IMR-90 (cell line): ENCODE results near the gene NAA35. TPM values are rescaled to one million over a fixed set of nuclear protein-coding genes. Genes with fewer than 3 reads are reported as not detected.

Experiments
- ATAC-seq: fragments of 200-7000 bp; cut with Tn5 transposase; 2 replicates; pipeline ENCODE4 v1.9.1; 2020; ENCODE audit warnings: low read depth, mild to moderate bottlenecking, moderate library complexity
- BruUV-seq: library from RNA; stranded (reverse); fragments of 400-500 nt; replicated peaks from 2 replicates; lab custom pipeline; 2021; lab: Mats Ljungman, UMichigan
- CTCF ChIA-PET: fragments of 300-600 bp; formaldehyde crosslinking; extraction: SDS; loops from one replicate; lab custom pipeline; 2021; ENCODE audit warnings: antibody characterized with exemption; lab: Yijun Ruan, JAX
- POLR2A ChIA-PET: fragments of 300-600 bp; sonication (Branson Sonifier 250); formaldehyde crosslinking; loops from one replicate; lab custom pipeline; 2022; ENCODE audit warnings: antibody characterized with exemption; ENCODE audit not compliant: unreplicated experiment; lab: Charles Lee
- DNase-seq: peaks from one replicate; pipeline ENCODE4 v3.0.0; 2013
- H2AFZ ChIP-seq: replicated peaks from 2 replicates; pipeline ENCODE3; 2013; ENCODE audit warnings: low read length, mild to moderate bottlenecking; ENCODE audit not compliant: poor library complexity
- H2AK5ac ChIP-seq: 2 replicates; pipeline ENCODE4 v1.6.1; 2013; ENCODE audit warnings: low read depth, low read length, inconsistent platforms
- H2AK9ac ChIP-seq: replicated peaks from 2 replicates; pipeline ENCODE3; 2013; ENCODE audit warnings: mild to moderate bottlenecking, low read depth, low read length, moderate library complexity; ENCODE audit not compliant: poor library complexity
- H2BK120ac ChIP-seq: 2 replicates; pipeline ENCODE4 v1.6.1; 2013; ENCODE audit warnings: low read depth, low read length, inconsistent platforms
- H2BK15ac ChIP-seq: 3 replicates; pipeline ENCODE4 v1.6.1; 2013; ENCODE audit warnings: low read depth, low read length, inconsistent platforms
- H2BK20ac ChIP-seq: 2 replicates; pipeline ENCODE4 v1.6.1; 2013; ENCODE audit warnings: low read depth, mild to moderate bottlenecking, inconsistent platforms, low read length, moderate library complexity
- H2BK5ac ChIP-seq: 2 replicates; pipeline ENCODE4 v1.6.1; 2013; ENCODE audit warnings: mild to moderate bottlenecking, low read depth, low read length, inconsistent platforms; ENCODE audit not compliant: poor library complexity, severe bottlenecking
- H3K14ac ChIP-seq: replicated peaks from 2 replicates; pipeline ENCODE4 v1.6.1; 2013; ENCODE audit warnings: low read depth, low read length, inconsistent platforms
- H3K18ac ChIP-seq: 2 replicates; pipeline ENCODE4 v1.6.1; 2013; ENCODE audit warnings: low read depth, low read length, control low read depth
- H3K23ac ChIP-seq: 2 replicates; pipeline ENCODE4 v1.6.1; 2013; ENCODE audit warnings: low read depth, low read length, inconsistent platforms
- H3K27ac ChIP-seq: 2 replicates; pipeline ENCODE4 v1.5.1; 2013; ENCODE audit warnings: mild to moderate bottlenecking, control low read depth, low read length; ENCODE audit not compliant: insufficient read depth
- H3K27me3 ChIP-seq: 2 replicates; pipeline ENCODE4 v1.6.1; 2013; ENCODE audit warnings: low read length; ENCODE audit not compliant: control insufficient read depth, insufficient read depth
- H3K36me3 ChIP-seq: 2 replicates; pipeline ENCODE4 v1.6.1; 2013; ENCODE audit warnings: low read length, mixed read lengths; ENCODE audit not compliant: control insufficient read depth, insufficient read depth
- H3K4ac ChIP-seq: 2 replicates; pipeline ENCODE4 v1.6.1; 2013; ENCODE audit warnings: low read depth, low read length, inconsistent platforms
- H3K4me1 ChIP-seq: 2 replicates; pipeline ENCODE4 v1.6.1; 2013; ENCODE audit warnings: low read length, mixed read lengths; ENCODE audit not compliant: control insufficient read depth, insufficient read depth
- H3K4me2 ChIP-seq: 2 replicates; pipeline ENCODE4 v1.6.1; 2013; ENCODE audit warnings: low read depth, mild to moderate bottlenecking, control low read depth, low read length, moderate library complexity
- H3K4me3 ChIP-seq: 2 replicates; pipeline ENCODE4 v1.5.1; 2013; ENCODE audit warnings: low read depth, mild to moderate bottlenecking, control low read depth, low read length, moderate library complexity; ENCODE audit not compliant: insufficient read depth
- H3K56ac ChIP-seq: 2 replicates; pipeline ENCODE4 v1.6.1; 2013; ENCODE audit warnings: low read length, inconsistent platforms; ENCODE audit not compliant: insufficient read depth; ENCODE audit errors: extremely low read depth
- H3K79me1 ChIP-seq, 2 experiments: 2 replicates each; pipeline ENCODE4 v1.6.1; 2013; ENCODE audit warnings: low read length in 2 of 2, inconsistent platforms in 1 of 2, low read depth in 1 of 2
- H3K9ac ChIP-seq: 2 replicates; pipeline ENCODE4 v1.6.1; 2013; ENCODE audit warnings: low read depth, low read length, control low read depth
- H3K9me1 ChIP-seq: 2 replicates; pipeline ENCODE4 v1.6.1; 2013; ENCODE audit warnings: low read length, inconsistent platforms; ENCODE audit not compliant: insufficient read depth
- H3K9me3 ChIP-seq: 2 replicates; pipeline ENCODE4 v1.6.1; 2013; ENCODE audit warnings: low read length; ENCODE audit not compliant: control insufficient read depth, insufficient read depth
- H4K20me1 ChIP-seq: 2 replicates; pipeline ENCODE4 v1.6.1; 2013; ENCODE audit warnings: low read length, inconsistent platforms; ENCODE audit not compliant: insufficient read depth
- H4K5ac ChIP-seq: 2 replicates; pipeline ENCODE4 v1.6.1; 2013; ENCODE audit warnings: mild to moderate bottlenecking, low read depth, low read length, control low read depth
- H4K8ac ChIP-seq, 2 experiments: 2 replicates each; pipeline ENCODE4 v1.6.1; 2013; ENCODE audit warnings: low read depth in 2 of 2, low read length in 2 of 2, control low read depth in 1 of 2, inconsistent platforms in 1 of 2
- H4K91ac ChIP-seq: 2 replicates; pipeline ENCODE4 v1.6.1; 2013; ENCODE audit warnings: low read depth, low read length, inconsistent platforms; ENCODE audit not compliant: insufficient read depth
- BHLHE40 ChIP-seq: fragments of 150-350 bp; IDR thresholded peaks from 2 replicates; pipeline ENCODE4 v1.6.1; 2016; ENCODE audit warnings: mild to moderate bottlenecking, low read depth, low read length
- CEBPB ChIP-seq: IDR thresholded peaks from 2 replicates; pipeline ENCODE4 v1.6.1; 2012; ENCODE audit warnings: low read depth, low read length, improper control_type of control experiment
- CHD1 ChIP-seq: IDR thresholded peaks from 2 replicates; pipeline ENCODE4 v1.6.1; 2012; ENCODE audit warnings: low read depth, low read length, improper control_type of control experiment
- FOS ChIP-seq: fragments of 150-350 bp; IDR thresholded peaks from 2 replicates; pipeline ENCODE4 v1.6.1; 2016; ENCODE audit warnings: low read depth, low read length
- MAFK ChIP-seq: IDR thresholded peaks from 2 replicates; pipeline ENCODE4 v1.6.1; 2012; ENCODE audit warnings: low read depth, low read length, improper control_type of control experiment
- MAZ ChIP-seq: IDR thresholded peaks from 2 replicates; pipeline ENCODE4 v1.6.1; 2012; ENCODE audit warnings: low read depth, mild to moderate bottlenecking, low read length, improper control_type of control experiment, moderate library complexity, borderline replicate concordance
- MXI1 ChIP-seq: IDR thresholded peaks from 2 replicates; pipeline ENCODE4 v1.6.1; 2012; ENCODE audit warnings: low read depth, mild to moderate bottlenecking, low read length, moderate library complexity, borderline replicate concordance
- NFE2L2 ChIP-seq: fragments of 150-350 bp; IDR thresholded peaks from 2 replicates; pipeline ENCODE4 v1.6.1; 2016; ENCODE audit warnings: low read depth, mild to moderate bottlenecking, low read length
- POLR2A ChIP-seq: IDR thresholded peaks from 2 replicates; pipeline ENCODE4 v1.6.1; 2012; ENCODE audit warnings: mild to moderate bottlenecking, low read depth, low read length
- RAD21 ChIP-seq: IDR thresholded peaks from 2 replicates; pipeline ENCODE4 v1.6.1; 2012; ENCODE audit warnings: low read length, improper control_type of control experiment
- RCOR1 ChIP-seq: IDR thresholded peaks from 2 replicates; pipeline ENCODE4 v1.6.1; 2012; ENCODE audit warnings: mild to moderate bottlenecking, low read length, improper control_type of control experiment; ENCODE audit not compliant: insufficient replicate concordance
- RFX5 ChIP-seq: IDR thresholded peaks from 2 replicates; pipeline ENCODE4 v1.8.0; 2012; ENCODE audit warnings: low read depth, mild to moderate bottlenecking, low read length, moderate library complexity
- SMC3 ChIP-seq: fragments of 150-350 bp; IDR thresholded peaks from 2 replicates; pipeline ENCODE4 v1.6.1; 2016; ENCODE audit warnings: low read depth, mild to moderate bottlenecking, antibody characterized with exemption, low read length, moderate library complexity
- WGBS, 2 experiments: methylation state at CpG; one replicate each; pipeline versions ENCODE4 v1.1.5 to v1.1.7; 2013; ENCODE audit warnings: missing lambda C conversion rate in 2 of 2; ENCODE audit not compliant: insufficient read length in 1 of 2; ENCODE audit errors: extremely low coverage in 2 of 2; 5-methylcytosine and 5-hydroxymethylcytosine counted together
- dilution Hi-C: fragments of 300-500 bp; cut with HindIII; formaldehyde crosslinking; loops from one replicate; pipeline ENCODE4 v1.14.3; 2018; ENCODE audit warnings: low sequenced_read_pairs; ENCODE audit not compliant: unreplicated experiment
- in situ Hi-C: fragments of 300-500 bp; cut with MboI; formaldehyde crosslinking; loops from 3 replicates; pipeline ENCODE4 v1.14.3; 2019; ENCODE audit warnings: low sequenced_read_pairs, inconsistent platforms, mixed read lengths
- intact Hi-C: fragments of 100-400 bp; cut with micrococcal nuclease; formaldehyde crosslinking; loops from 2 replicates; pipeline ENCODE4 v1.10.0; 2022
- polyA plus RNA-seq, 3 experiments: library from polyadenylated mRNA; depleted of rRNA; stranded (reverse); fragments of >200 nt; gene quantifications; 2 replicates each; pipeline ENCODE4 v1.2.3, GENCODE V29; 2012; ENCODE audit warnings: low replicate concordance in 1 of 3
- total RNA-seq: library from RNA; depleted of rRNA; stranded (reverse); fragments of >200 nt; gene quantifications from 2 replicates; pipeline ENCODE4 v1.2.3, GENCODE V29; 2012
- TF ChIP-seq, protein P1 (sequence below): fragments of 150-350 bp; IDR thresholded peaks from 2 replicates; pipeline ENCODE4 v1.6.1; 2017; ENCODE audit warnings: mild to moderate bottlenecking, antibody characterized with exemption, low read length, low read depth
- TF ChIP-seq, protein P2 (sequence below): fragments of 150-350 bp; IDR thresholded peaks from 2 replicates; pipeline ENCODE4 v1.6.1; 2016; ENCODE audit warnings: low read depth, mild to moderate bottlenecking, low read length, moderate library complexity, borderline replicate concordance
- TF ChIP-seq, protein P3 (sequence below): conservative IDR thresholded peaks from 2 replicates; pipeline ENCODE4 v1.5.1; 2012; ENCODE audit warnings: mild to moderate bottlenecking, low read depth, low read length, improper control_type of control experiment

Gene NAA35
- total and polyA plus RNA-seq, 2 of the 4 experiments (the other 2 are of a cell fraction): 13.1 to 16.5 TPM

DNA sequence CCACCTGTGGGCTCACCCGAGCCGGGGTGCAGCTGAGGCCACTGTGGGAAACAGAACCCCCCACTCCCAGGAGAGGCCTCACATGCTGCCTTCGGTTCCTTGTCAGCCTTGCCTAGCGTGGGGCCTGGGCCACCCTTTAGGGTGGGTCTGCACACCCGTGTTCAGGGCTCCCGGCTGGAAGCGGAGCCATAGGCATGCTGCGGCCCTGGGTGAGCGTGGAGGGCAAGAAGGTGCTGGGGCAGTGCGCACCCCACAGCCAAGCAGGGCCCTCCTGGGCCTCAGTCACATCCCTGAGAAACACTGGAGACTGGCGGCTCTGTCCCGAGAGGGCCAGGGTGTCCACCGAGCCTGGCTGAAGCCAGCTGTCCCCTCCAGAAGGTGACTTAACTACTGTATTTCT is 116.5 kb downstream of the NAA35 start:
- Histone ChIP-seq H2BK120ac (no peak overlapping the region), H3K4me2 (no peak overlapping the region), H2BK15ac (no peak overlapping the region), H3K36me3 (no peaks in the 10 kb centered on the region), H3K18ac (no peak overlapping the region), H3K14ac (no peak overlapping the region), H2AK5ac (no peak overlapping the region), H3K4me3 (no peak overlapping the region), H3K4me1 (no peaks in the 10 kb centered on the region), H3K79me1 (peaks cover 9 to 15% of the 10 kb centered on the region in 2 experiments; a peak in 3 of 4 replicates), H4K20me1 (no peaks in the 10 kb centered on the region), H3K56ac (no peak overlapping the region), H3K9me1 (peaks cover 16% of the 10 kb centered on the region), H4K8ac (no peak overlapping the region), H3K9ac (no peak overlapping the region), H4K5ac (no peak overlapping the region), H2BK5ac (no peak overlapping the region), H3K23ac (no peak overlapping the region), H3K4ac (no peak overlapping the region), H2BK20ac (no peak overlapping the region), H3K27me3 (no peaks in the 10 kb centered on the region), H2AK9ac (no peak overlapping the region), H3K9me3 (no peaks in the 10 kb centered on the region), H4K91ac (no peak overlapping the region), H2AFZ (no peak overlapping the region), H3K27ac (no peak overlapping the region)
- ATAC-seq (no peak), DNase-seq (no peak)
- in situ Hi-C loops: no loop called here
- POLR2A ChIA-PET: no interaction called here
- 100% methylated on average over 2 of the region's 13 CpGs; no CpG with 5 or more reads in 1 of the 2 experiments for WGBS, 2 experiments
- CTCF ChIA-PET: no interaction called here
- dilution Hi-C loops: no loop called here
- intact Hi-C loops: no loop called here
- no peak for TF ChIP-seq RAD21
- TF ChIP-seq RCOR1: no peak
- TF ChIP-seq MAZ: no peak
- TF ChIP-seq, protein P1, sequence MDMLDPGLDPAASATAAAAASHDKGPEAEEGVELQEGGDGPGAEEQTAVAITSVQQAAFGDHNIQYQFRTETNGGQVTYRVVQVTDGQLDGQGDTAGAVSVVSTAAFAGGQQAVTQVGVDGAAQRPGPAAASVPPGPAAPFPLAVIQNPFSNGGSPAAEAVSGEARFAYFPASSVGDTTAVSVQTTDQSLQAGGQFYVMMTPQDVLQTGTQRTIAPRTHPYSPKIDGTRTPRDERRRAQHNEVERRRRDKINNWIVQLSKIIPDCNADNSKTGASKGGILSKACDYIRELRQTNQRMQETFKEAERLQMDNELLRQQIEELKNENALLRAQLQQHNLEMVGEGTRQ: no peak
- no peak for TF ChIP-seq BHLHE40
- TF ChIP-seq, protein P2, sequence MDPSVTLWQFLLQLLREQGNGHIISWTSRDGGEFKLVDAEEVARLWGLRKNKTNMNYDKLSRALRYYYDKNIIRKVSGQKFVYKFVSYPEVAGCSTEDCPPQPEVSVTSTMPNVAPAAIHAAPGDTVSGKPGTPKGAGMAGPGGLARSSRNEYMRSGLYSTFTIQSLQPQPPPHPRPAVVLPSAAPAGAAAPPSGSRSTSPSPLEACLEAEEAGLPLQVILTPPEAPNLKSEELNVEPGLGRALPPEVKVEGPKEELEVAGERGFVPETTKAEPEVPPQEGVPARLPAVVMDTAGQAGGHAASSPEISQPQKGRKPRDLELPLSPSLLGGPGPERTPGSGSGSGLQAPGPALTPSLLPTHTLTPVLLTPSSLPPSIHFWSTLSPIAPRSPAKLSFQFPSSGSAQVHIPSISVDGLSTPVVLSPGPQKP: no peak
- TF ChIP-seq CEBPB: no peak
- no peak for TF ChIP-seq RFX5
- no peak for TF ChIP-seq NFE2L2
- no peak for TF ChIP-seq MXI1
- TF ChIP-seq, protein P3, sequence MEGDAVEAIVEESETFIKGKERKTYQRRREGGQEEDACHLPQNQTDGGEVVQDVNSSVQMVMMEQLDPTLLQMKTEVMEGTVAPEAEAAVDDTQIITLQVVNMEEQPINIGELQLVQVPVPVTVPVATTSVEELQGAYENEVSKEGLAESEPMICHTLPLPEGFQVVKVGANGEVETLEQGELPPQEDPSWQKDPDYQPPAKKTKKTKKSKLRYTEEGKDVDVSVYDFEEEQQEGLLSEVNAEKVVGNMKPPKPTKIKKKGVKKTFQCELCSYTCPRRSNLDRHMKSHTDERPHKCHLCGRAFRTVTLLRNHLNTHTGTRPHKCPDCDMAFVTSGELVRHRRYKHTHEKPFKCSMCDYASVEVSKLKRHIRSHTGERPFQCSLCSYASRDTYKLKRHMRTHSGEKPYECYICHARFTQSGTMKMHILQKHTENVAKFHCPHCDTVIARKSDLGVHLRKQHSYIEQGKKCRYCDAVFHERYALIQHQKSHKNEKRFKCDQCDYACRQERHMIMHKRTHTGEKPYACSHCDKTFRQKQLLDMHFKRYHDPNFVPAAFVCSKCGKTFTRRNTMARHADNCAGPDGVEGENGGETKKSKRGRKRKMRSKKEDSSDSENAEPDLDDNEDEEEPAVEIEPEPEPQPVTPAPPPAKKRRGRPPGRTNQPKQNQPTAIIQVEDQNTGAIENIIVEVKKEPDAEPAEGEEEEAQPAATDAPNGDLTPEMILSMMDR: no peak
- TF ChIP-seq MAFK: no peak
- no peak for TF ChIP-seq FOS
- TF ChIP-seq POLR2A: no peak
- TF ChIP-seq SMC3: no peak
- TF ChIP-seq CHD1: no peak
- no TSS peak for BruUV-seq
